Activated naive CD4-positive, alpha-beta T cell treated with anti-CD3 and anti-CD28 coated beads for 36 hours (primary cell): ENCODE data around the gene EDRF1. TPM values are rescaled to one million over a fixed set of nuclear protein-coding genes. Genes with fewer than 3 reads are reported as not detected.

Experiments
- CTCF ChIA-PET: fragments of 350-600 bp; sonication (Branson Sonifier 250); formaldehyde crosslinking; loops from one replicate; lab custom pipeline; 2021; ENCODE audit warnings: antibody characterized with exemption; lab: Charles Lee
- DNase-seq: peaks from one replicate; pipeline ENCODE4 v3.0.0-alpha.2; 2020
- H3K27ac Mint-ChIP-seq: one replicate; pipeline ENCODE4 v1.8.0; 2021; ENCODE audit warnings: mild to moderate bottlenecking, mixed read lengths
- H3K27me3 Mint-ChIP-seq: one replicate; pipeline ENCODE4 v1.8.0; 2021; ENCODE audit warnings: low read depth, mixed read lengths
- H3K36me3 Mint-ChIP-seq: one replicate; pipeline ENCODE4 v1.8.0; 2021; ENCODE audit warnings: low read depth, mixed read lengths
- H3K4me1 Mint-ChIP-seq: one replicate; pipeline ENCODE4 v1.8.0; 2021; ENCODE audit warnings: low read depth, mixed read lengths
- H3K4me3 Mint-ChIP-seq: one replicate; pipeline ENCODE4 v1.8.0; 2021; ENCODE audit warnings: mild to moderate bottlenecking, moderate library complexity, mixed read lengths
- H3K9me3 Mint-ChIP-seq: one replicate; pipeline ENCODE4 v1.8.0; 2021; ENCODE audit warnings: mixed read lengths
- intact Hi-C: fragments of 100-400 bp; cut with micrococcal nuclease; formaldehyde crosslinking; loops from one replicate; pipeline ENCODE4 v1.15.1; 2023
- total RNA-seq, 2 experiments: library from RNA; stranded (reverse); gene quantifications; one replicate each; pipeline ENCODE4 v1.2.3, GENCODE V29; 2021

EDRF1 gene
- total RNA-seq = 10 to 100 TPM; 24.0 to 25.0 TPM

DNA sequence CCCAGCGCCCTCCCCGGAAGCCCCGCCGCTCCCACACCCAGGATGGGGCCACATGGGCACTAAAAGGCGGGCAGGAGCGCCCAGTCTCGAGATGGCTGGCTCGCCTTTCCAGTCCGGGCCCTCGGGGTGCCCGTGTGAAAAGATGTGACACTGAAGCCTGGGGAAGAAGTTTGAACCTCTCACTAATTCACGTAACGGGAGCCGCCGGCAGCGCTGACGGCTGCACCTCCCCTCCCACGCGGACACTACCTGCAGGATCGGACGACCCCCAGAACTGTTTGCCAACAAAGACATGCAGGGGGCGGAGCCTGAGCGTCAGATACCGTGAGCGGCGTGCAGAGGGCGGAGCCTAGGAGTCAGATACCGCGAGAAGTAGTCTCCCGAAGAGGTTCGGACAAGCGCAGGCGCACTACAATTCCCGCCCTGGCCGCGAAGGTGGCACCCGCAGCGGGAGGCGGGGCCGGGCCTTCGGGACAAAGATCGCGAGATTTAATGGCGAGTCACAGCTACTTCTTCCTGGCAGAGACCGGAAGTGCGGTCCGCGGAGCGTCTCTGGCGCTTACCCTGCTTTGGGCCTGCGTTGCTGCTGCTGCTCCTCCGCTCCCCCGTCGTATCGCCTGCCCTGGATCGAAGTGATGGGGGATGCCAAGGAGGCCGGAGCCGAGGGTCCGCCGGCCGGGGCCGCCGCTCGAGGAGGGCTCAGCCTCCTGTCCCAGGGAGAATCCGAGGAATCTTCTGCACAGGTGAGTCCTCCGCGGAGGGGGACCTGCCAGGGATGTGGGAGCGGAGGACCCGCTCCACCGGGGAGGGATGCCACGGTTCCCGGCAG, at the start of gene EDRF1:
Gene EDRF1 (plus strand): TSS at position 537 of the 829 bp plus-strand sequence. CDS start 99 bp downstream, at position 636.
- peak within 1 kb of the TSS; percentile 98 for H3K27ac Mint-ChIP-seq
- peaks cover 30% of the 10 kb centered on the region for H3K4me1 Mint-ChIP-seq
- H3K36me3 Mint-ChIP-seq = peaks cover 20% of the 10 kb centered on the region
- CTCF ChIA-PET = interaction anchor here (0.5 to 0.6 kb wide), 2 partner anchors 113 to 1066 kb away, joined by 3 read pairs; no protein-coding TSS in a partner anchor
- H3K9me3 Mint-ChIP-seq = peaks cover 6% of the 10 kb centered on the region
- DNase-seq = peak; percentile 99
- H3K27me3 Mint-ChIP-seq = no peaks in the 10 kb centered on the region
- peak within 1 kb of the TSS; percentile 88 for H3K4me3 Mint-ChIP-seq
- intact Hi-C loops = loop anchor here (1.0 to 5.0 kb wide), 6 partner anchors 104 to 1302 kb away; partner anchors contain the start of genes BCCIP, FANK1, LHPP and OAT

DNA sequence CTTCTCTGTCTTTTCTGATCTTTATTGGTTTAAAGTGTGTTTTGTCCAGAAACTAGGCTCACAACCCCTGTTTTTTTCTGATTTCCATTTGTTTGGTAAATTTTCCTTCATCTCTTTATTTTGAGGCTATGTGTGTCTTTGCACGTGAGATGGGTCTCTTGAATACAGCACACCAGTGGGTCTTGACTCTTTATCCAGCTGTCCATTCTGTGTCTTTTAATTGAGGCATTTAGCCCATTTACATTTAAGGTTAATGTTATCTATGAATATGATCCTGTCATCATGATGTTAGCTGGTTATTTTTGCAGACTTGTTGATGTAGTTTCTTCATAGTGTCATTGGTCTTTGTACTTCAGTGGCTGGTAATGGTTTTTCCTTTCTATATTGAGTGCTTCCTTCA, 46.6 kb upstream of the EDRF1 start:
- no peak overlapping the region for H3K27ac Mint-ChIP-seq
- no peaks in the 10 kb centered on the region for H3K4me1 Mint-ChIP-seq
- CTCF ChIA-PET = no interaction called here
- H3K9me3 Mint-ChIP-seq = peaks cover 20% of the 10 kb centered on the region
- peaks cover 21% of the 10 kb centered on the region for H3K27me3 Mint-ChIP-seq
- H3K36me3 Mint-ChIP-seq = peaks cover 2% of the 10 kb centered on the region
- intact Hi-C loops = no loop called here
- H3K4me3 Mint-ChIP-seq = no peak overlapping the region
- DNase-seq = no peak

GRCh38 chr10:125679436-125679835, 40.1 kb upstream of the EDRF1 start:
- no peak overlapping the region for H3K4me3 Mint-ChIP-seq
- CTCF ChIA-PET = no interaction called here
- no peaks in the 10 kb centered on the region for H3K4me1 Mint-ChIP-seq
- H3K9me3 Mint-ChIP-seq = peaks cover 19% of the 10 kb centered on the region
- H3K27ac Mint-ChIP-seq = no peak overlapping the region
- H3K36me3 Mint-ChIP-seq = peaks cover 2% of the 10 kb centered on the region
- peaks cover 25% of the 10 kb centered on the region for H3K27me3 Mint-ChIP-seq
- intact Hi-C loops = no loop called here
- no peak for DNase-seq

- Mint-ChIP-seq H3K27ac (no peak within 1 kb of the TSS), H3K4me3 (no peak within 1 kb of the TSS), H3K9me3 (peaks cover 2% of the 10 kb centered on the region), H3K27me3 (peaks cover 22% of the 10 kb centered on the region), H3K36me3 (no peaks in the 10 kb centered on the region), H3K4me1 (no peaks in the 10 kb centered on the region)
- intact Hi-C loops = no loop called here
- CTCF ChIA-PET = no interaction called here
- DNase-seq = no peak
These were observed 36.4 kb upstream of the EDRF1 start, which contains the start of gene TEX36 for GRCh38 chr10:125683063-125683462. Gene TEX36, minus strand, starts transcription at chr10:125683163. Its CDS starts 174 bp downstream, at chr10:125682989.

- Mint-ChIP-seq H3K36me3 (no peaks in the 10 kb centered on the region), H3K4me3 (no peak overlapping the region), H3K9me3 (no peaks in the 10 kb centered on the region), H3K4me1 (no peaks in the 10 kb centered on the region), H3K27me3 (peaks cover 24% of the 10 kb centered on the region), H3K27ac (no peak overlapping the region)
- CTCF ChIA-PET = no interaction called here
- intact Hi-C loops = no loop called here
- no peak for DNase-seq
These were observed 35.7 kb upstream of the EDRF1 start for GRCh38 chr10:125683821-125684220.

GRCh38 chr10:125684581-125684980, 34.9 kb upstream of the EDRF1 start:
- CTCF ChIA-PET = no interaction called here
- intact Hi-C loops = no loop called here
- no peaks in the 10 kb centered on the region for H3K9me3 Mint-ChIP-seq
- H3K4me1 Mint-ChIP-seq = no peaks in the 10 kb centered on the region
- no peak for DNase-seq
- H3K27me3 Mint-ChIP-seq = peaks cover 21% of the 10 kb centered on the region
- no peak overlapping the region for H3K4me3 Mint-ChIP-seq
- H3K36me3 Mint-ChIP-seq = no peaks in the 10 kb centered on the region
- no peak overlapping the region for H3K27ac Mint-ChIP-seq

DNA sequence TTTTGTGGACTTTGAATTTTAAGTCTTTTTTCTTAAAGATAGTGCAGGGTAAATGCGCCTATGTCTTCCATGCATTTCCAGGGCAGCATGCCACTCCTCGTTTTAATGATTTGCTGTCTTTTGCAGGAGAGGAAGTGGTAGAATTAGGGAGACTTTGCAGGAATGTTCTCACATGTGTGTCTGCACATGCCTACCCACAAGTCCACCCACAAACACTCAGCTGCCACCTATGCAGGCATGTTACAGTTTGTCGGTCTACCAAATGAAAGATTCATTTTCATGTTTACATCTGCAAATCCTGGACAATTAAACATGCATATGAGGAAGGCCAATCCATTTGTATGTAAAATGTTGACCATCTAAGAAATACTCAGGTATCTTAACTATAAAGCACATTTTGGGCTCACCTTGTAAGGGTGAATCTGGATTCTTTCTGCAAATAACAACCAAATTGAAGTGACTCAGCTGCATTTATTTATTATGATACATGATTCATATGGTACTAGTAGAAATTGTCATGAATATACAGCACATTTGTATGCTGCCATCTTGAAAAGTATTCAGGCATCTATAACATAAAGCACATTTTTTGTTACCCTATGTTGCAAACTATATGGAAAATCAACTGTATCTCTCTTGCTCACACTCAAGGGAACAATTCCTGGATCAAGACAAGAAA, 31.9 kb upstream of the EDRF1 start:
- H3K9me3 Mint-ChIP-seq = no peaks in the 10 kb centered on the region
- no peaks in the 10 kb centered on the region for H3K4me1 Mint-ChIP-seq
- no peak overlapping the region for H3K27ac Mint-ChIP-seq
- no peak overlapping the region for H3K4me3 Mint-ChIP-seq
- intact Hi-C loops = no loop called here
- H3K36me3 Mint-ChIP-seq = no peaks in the 10 kb centered on the region
- CTCF ChIA-PET = no interaction called here
- peaks cover 16% of the 10 kb centered on the region for H3K27me3 Mint-ChIP-seq
- no peak for DNase-seq

DNA sequence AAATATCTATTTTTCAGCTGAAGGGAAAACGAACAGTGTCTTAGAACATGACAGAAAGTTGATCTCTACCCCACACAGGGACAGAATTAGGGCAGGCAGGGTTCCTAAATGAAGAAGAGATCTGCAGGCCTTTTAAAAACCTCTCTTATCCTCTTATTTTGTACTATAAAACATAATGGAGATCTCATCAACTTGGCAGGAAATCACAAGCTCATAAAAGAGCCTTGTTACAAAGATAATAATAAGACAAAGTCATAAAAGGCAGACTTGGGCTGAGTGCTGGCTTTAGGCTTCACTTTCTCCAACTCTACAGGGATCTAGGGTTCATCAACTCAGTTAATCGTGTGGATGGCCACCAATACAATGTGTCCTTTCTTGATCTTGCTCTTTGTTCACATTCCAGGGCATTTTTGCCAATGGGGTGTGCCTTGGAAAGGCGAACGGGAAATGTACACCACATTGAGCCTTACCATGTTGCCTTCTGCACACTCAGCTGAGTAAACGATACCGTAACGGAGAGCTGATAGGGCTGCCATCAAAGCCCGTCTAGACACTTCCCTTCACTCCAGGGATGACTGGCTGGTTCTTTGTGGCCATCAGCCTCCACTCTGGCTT, 29.4 kb upstream of the EDRF1 start:
- peaks cover 10% of the 10 kb centered on the region for H3K27me3 Mint-ChIP-seq
- H3K4me1 Mint-ChIP-seq = no peaks in the 10 kb centered on the region
- no peak overlapping the region for H3K4me3 Mint-ChIP-seq
- intact Hi-C loops = no loop called here
- no peak for DNase-seq
- CTCF ChIA-PET = no interaction called here
- H3K36me3 Mint-ChIP-seq = no peaks in the 10 kb centered on the region
- H3K9me3 Mint-ChIP-seq = no peaks in the 10 kb centered on the region
- H3K27ac Mint-ChIP-seq = no peak overlapping the region

DNA sequence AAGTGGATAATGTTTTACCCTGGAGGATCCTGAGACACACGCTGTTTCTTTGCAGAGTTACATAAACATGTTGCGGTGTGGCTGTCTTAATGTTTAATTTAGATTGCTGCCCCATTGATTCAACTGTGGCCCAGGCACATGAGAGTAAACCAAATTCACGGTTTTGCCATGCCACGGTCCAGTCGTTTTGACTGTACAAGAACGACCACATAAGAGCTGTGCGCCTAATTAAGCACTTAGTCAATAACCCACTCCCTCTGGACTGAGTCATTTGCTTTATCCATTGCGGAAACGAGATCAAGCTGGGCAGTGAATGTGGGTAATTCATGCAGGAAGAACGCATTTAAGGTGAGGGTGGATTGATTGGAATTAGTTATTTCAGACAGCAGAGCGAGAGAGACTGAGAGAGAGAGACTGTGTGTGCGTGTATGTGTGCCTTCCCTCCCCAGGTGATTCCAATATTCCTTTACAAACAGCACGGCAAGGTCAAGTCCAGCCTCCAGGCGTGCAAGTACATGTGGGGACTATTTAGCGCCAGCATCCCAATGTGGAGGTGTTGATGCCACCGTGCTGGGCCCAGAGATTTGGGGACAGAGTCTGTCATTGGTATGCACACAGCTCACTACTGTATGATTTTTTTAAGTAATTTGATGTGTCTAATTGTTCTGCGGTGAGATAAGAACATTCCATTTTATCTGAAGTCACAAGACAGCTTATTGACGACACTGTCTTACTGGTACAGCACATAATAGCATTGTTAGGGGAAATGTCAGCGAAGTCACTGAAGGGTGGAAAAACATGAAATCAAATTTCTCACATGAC, 28.1 kb upstream of the EDRF1 start:
- intact Hi-C loops = no loop called here
- no peak for DNase-seq
- Mint-ChIP-seq H3K4me3 (no peak overlapping the region), H3K4me1 (no peaks in the 10 kb centered on the region), H3K27ac (no peak overlapping the region), H3K36me3 (no peaks in the 10 kb centered on the region), H3K27me3 (peaks cover 10% of the 10 kb centered on the region), H3K9me3 (no peaks in the 10 kb centered on the region)
- CTCF ChIA-PET = no interaction called here

- no peak for DNase-seq
- Mint-ChIP-seq H3K27me3 (peaks cover 10% of the 10 kb centered on the region), H3K9me3 (no peaks in the 10 kb centered on the region), H3K4me1 (no peaks in the 10 kb centered on the region), H3K27ac (no peak overlapping the region), H3K4me3 (no peak overlapping the region), H3K36me3 (no peaks in the 10 kb centered on the region)
- CTCF ChIA-PET = no interaction called here
- intact Hi-C loops = no loop called here
These were observed 27.3 kb upstream of the EDRF1 start for GRCh38 chr10:125692196-125692595.

DNA sequence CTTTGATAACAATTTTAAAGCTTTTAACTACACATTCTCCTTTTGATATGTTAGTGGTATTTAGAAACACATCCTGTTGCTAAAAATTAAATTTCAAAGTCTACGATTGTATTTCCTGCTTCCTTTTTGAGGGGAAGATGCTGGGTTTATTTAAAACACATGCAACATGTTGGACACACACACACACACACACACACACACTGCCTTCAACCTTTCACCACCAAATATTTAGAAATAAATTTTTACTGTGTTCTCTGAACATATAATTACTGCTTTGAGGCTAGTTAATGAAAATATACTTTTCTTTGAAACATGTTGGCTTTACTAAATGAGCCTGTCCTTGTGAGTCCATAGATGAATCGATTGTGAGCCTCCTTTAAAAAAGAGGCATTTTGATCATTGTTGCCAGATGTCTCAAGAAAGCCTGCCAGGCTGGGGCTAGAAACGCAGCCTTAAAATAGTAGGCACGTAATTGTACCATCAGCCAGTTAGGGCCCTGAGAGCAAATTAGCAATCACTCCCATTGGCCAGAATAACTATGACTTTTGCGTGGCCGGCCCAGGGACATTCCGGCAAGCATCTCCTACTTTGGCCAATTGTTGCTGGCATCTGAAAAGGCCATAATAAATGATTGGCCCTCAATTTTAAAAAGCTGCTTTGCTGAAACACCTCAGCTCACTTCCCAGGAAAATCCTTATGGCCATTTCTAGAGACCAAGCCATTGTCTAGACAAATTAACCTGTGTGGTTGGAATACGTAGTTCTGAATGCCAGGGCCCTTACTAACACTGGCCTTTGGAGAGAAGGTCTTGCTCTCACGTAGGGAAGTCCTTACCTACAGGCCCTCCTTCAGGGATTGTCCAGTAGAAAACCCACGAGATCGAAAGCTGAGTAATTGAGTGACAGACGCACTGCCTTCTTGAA, 26.6 kb upstream of the EDRF1 start:
- Mint-ChIP-seq H3K27me3 (peaks cover 10% of the 10 kb centered on the region), H3K4me1 (no peaks in the 10 kb centered on the region), H3K27ac (no peak overlapping the region), H3K36me3 (no peaks in the 10 kb centered on the region), H3K9me3 (no peaks in the 10 kb centered on the region), H3K4me3 (no peak overlapping the region)
- intact Hi-C loops = no loop called here
- CTCF ChIA-PET = no interaction called here
- DNase-seq = no peak
